Tibial nerve (tissue), 4 donors: ENCODE measurements around the gene MPP2.

Source experiments
- CTCF ChIP-seq, 5 experiments: fragments of 200-600 bp in 3 of 5; fragments of 450-650 bp in 2 of 5; sonication (generic) in 3 of 5; IDR thresholded peaks; one replicate each; pipeline ENCODE4 v1.5.1; 2016 to 2019; ENCODE audit warnings: antibody characterized with exemption in 5 of 5, mild to moderate bottlenecking in 3 of 5, moderate library complexity in 2 of 5
- EP300 ChIP-seq, 2 donors: sonication (generic); formaldehyde crosslinking; IDR thresholded peaks; one replicate each; pipeline ENCODE4 v1.6.1; 2017; ENCODE audit warnings: antibody characterized with exemption in 2 of 2, mild to moderate bottlenecking in 1 of 2
- POLR2A ChIP-seq, 2 donors: fragments of 450-650 bp; IDR thresholded peaks; one replicate each; pipeline ENCODE4 v1.6.1; 2017; ENCODE audit warnings: antibody characterized with exemption in 2 of 2, mild to moderate bottlenecking in 2 of 2, moderate library complexity in 2 of 2

GRCh38 chr17:43825567-43825966 is 81.8 kb downstream of the MPP2 start:
- no peak for TF ChIP-seq CTCF (IDR thresholded peaks at IDR 0.05)
- no peak for TF ChIP-seq POLR2A (IDR thresholded peaks at IDR 0.05)
- no peak for TF ChIP-seq EP300 (IDR thresholded peaks at IDR 0.05)
